HG03342 (cell line): ENCODE measurements around the gene ANXA9.

Experiments
- ATAC-seq: cut with Tn5 transposase; IDR thresholded peaks from one replicate; pipeline ENCODE4 v1.9.1; 2021; ENCODE audit warnings: mild to moderate bottlenecking, moderate library complexity; ENCODE audit not compliant: unreplicated experiment

The ANXA9 gene

DNA sequence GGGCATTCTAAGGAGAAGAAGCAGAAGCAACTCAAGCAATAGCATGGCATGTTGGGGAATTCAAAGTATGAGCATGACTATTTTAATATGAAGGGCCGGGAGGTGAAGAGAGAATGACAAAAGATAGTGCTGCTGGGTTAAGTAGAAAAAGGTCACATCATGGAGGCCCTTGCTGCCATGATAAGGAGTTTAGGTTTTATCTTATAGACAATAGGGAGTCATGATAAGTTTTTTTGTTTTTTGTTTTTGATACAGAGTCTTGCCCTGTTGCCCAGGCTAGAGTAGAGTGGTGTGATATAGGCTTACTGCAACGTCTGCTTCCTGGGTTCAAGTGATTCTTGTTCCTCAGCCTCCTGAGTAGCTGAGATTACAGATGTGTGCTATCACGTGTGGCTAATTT is 57.4 kb downstream of the ANXA9 start:
- no peak for ATAC-seq

DNA sequence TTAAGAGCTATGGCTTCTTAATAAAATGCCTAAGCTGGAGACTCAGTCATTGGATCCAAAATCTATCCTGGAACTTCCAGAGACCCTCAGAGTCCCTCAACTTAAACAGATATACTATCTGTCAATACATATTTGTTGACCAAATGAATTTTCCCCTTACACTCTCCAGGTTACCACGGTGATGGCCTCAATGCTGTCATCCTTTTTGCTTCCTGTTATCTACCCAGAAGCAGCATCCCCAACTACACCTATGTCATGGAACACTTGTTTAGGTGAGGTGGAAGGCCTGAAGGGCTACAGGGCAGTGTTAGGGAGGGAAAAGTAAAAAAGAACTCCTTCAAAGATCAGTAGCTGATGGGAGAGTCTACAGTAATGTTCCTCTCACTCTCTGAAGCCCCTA is 61.1 kb downstream of the ANXA9 start:
- no peak for ATAC-seq
